MM.1S (cell line): Measurements from ENCODE around the gene SCMH1.

Source experiments
- CTCF ChIP-seq: fragments of 300-600 bp; sonication (generic); IDR thresholded peaks from 2 replicates; pipeline ENCODE4 v1.5.1; 2016; ENCODE audit warnings: antibody characterized with exemption, low read length, mixed read lengths
- EZH2 ChIP-seq: fragments of 300-600 bp; sonication (generic); optimal IDR thresholded peaks from 2 replicates; pipeline ENCODE3; 2017; ENCODE audit warnings: low read depth, mild to moderate bottlenecking, antibody characterized with exemption, low read length, mixed read lengths
- EZH2phosphoT487 ChIP-seq: fragments of 300-600 bp; sonication (generic); IDR thresholded peaks from 2 replicates; pipeline ENCODE4 v1.6.1; 2018; ENCODE audit warnings: antibody characterized with exemption, low read length

- no peak for TF ChIP-seq CTCF
- TF ChIP-seq EZH2phosphoT487, result no peak
- TF ChIP-seq EZH2, result no peak
Observed at GRCh38 chr1:41009466-41009865, 232.6 kb downstream of the SCMH1 start.
